MCF 10A (cell line): ENCODE data around the gene ANTKMT. TPM values are rescaled to one million over a fixed set of nuclear protein-coding genes. Genes with fewer than 3 reads are reported as not detected.

Source experiments
- BruUV-seq: library from RNA; stranded (reverse); fragments of 400-500 nt; replicated peaks from 2 replicates; lab custom pipeline; 2021; lab: Mats Ljungman, UMichigan
- CTCF ChIA-PET: fragments of 300-600 bp; sonication (Branson Sonifier 250); formaldehyde crosslinking; extraction: SDS; loops from one replicate; lab custom pipeline; 2021; ENCODE audit warnings: antibody characterized with exemption, inconsistent platforms; lab: Yijun Ruan, JAX
- POLR2A ChIA-PET: fragments of 300-600, 350-650 bp; sonication (Branson Sonifier 250); formaldehyde crosslinking; extraction: SDS; loops from one replicate; lab custom pipeline; 2020; ENCODE audit warnings: antibody characterized with exemption, inconsistent platforms; lab: Yijun Ruan, JAX
- DNase-seq: peaks from one replicate; pipeline ENCODE4 v3.0.0-alpha.2; 2018; ENCODE audit not compliant: unreplicated experiment
- H3K27ac Mint-ChIP-seq: one replicate; pipeline ENCODE4 v1.8.0; 2022; ENCODE audit warnings: mild to moderate bottlenecking, low read depth, mixed read lengths; ENCODE audit not compliant: unreplicated experiment
- H3K27me3 Mint-ChIP-seq: one replicate; pipeline ENCODE4 v1.8.0; 2022; ENCODE audit warnings: mixed read lengths; ENCODE audit not compliant: insufficient read depth, unreplicated experiment
- H3K36me3 Mint-ChIP-seq: one replicate; pipeline ENCODE4 v1.8.0; 2022; ENCODE audit warnings: mild to moderate bottlenecking, moderate library complexity, mixed read lengths; ENCODE audit not compliant: insufficient read depth, unreplicated experiment
- H3K4me1 Mint-ChIP-seq: one replicate; pipeline ENCODE4 v1.8.0; 2022; ENCODE audit warnings: mixed read lengths; ENCODE audit not compliant: insufficient read depth, unreplicated experiment
- H3K4me3 Mint-ChIP-seq: one replicate; pipeline ENCODE4 v1.8.0; 2022; ENCODE audit warnings: mild to moderate bottlenecking, moderate library complexity, mixed read lengths; ENCODE audit not compliant: unreplicated experiment
- H3K9me3 Mint-ChIP-seq: one replicate; pipeline ENCODE4 v1.8.0; 2022; ENCODE audit warnings: mixed read lengths; ENCODE audit not compliant: unreplicated experiment
- intact Hi-C: fragments of 100-400 bp; cut with micrococcal nuclease; formaldehyde crosslinking; loops from 2 replicates; pipeline ENCODE4 v1.14.1; 2022
- total RNA-seq: library from RNA; stranded (reverse); gene quantifications from 2 replicates; pipeline ENCODE4 v1.2.3, GENCODE V29; 2022
- TF ChIP-seq, protein P1 (sequence below): fragments of 200-600 bp; IDR thresholded peaks from one replicate; pipeline ENCODE4 v1.8.0; 2022; ENCODE audit warnings: antibody characterized with exemption, mild to moderate bottlenecking; ENCODE audit not compliant: unreplicated experiment

Gene ANTKMT
- total RNA-seq, 1 experiment from 2014 or later: 54.7 TPM

- intact Hi-C loops: loop anchor here (5.0 kb wide), 1 partner anchor 62 kb away; the partner anchor contains the start of genes CHTF18 and RPUSD1
- H3K9me3 Mint-ChIP-seq: no peaks in the 10 kb centered on the region
- no peak overlapping the region for H3K27ac Mint-ChIP-seq
- H3K36me3 Mint-ChIP-seq: peaks cover 38% of the 10 kb centered on the region
- no peak for DNase-seq
- ChIA-PET CTCF (interaction anchor here (0.8 to 2.3 kb wide), 4 partner anchors 13 to 378 kb away, joined by 3 to 9 read pairs (median 5); no protein-coding TSS in a partner anchor), POLR2A (interaction anchor here (1.2 to 9.6 kb wide), 7 partner anchors 11 to 89 kb away, joined by 3 to 124 read pairs (median 6); partner anchors contain the start of genes CIAO3, METRN, METTL26 and STUB1)
- H3K4me1 Mint-ChIP-seq: no peaks in the 10 kb centered on the region
- no TSS peak for BruUV-seq
- TF ChIP-seq, protein P1, sequence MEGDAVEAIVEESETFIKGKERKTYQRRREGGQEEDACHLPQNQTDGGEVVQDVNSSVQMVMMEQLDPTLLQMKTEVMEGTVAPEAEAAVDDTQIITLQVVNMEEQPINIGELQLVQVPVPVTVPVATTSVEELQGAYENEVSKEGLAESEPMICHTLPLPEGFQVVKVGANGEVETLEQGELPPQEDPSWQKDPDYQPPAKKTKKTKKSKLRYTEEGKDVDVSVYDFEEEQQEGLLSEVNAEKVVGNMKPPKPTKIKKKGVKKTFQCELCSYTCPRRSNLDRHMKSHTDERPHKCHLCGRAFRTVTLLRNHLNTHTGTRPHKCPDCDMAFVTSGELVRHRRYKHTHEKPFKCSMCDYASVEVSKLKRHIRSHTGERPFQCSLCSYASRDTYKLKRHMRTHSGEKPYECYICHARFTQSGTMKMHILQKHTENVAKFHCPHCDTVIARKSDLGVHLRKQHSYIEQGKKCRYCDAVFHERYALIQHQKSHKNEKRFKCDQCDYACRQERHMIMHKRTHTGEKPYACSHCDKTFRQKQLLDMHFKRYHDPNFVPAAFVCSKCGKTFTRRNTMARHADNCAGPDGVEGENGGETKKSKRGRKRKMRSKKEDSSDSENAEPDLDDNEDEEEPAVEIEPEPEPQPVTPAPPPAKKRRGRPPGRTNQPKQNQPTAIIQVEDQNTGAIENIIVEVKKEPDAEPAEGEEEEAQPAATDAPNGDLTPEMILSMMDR: no peak
- no peak overlapping the region for H3K4me3 Mint-ChIP-seq
- no peaks in the 10 kb centered on the region for H3K27me3 Mint-ChIP-seq
These were observed 4.1 kb downstream of the ANTKMT start for GRCh38 chr16:725041-725376.

DNA sequence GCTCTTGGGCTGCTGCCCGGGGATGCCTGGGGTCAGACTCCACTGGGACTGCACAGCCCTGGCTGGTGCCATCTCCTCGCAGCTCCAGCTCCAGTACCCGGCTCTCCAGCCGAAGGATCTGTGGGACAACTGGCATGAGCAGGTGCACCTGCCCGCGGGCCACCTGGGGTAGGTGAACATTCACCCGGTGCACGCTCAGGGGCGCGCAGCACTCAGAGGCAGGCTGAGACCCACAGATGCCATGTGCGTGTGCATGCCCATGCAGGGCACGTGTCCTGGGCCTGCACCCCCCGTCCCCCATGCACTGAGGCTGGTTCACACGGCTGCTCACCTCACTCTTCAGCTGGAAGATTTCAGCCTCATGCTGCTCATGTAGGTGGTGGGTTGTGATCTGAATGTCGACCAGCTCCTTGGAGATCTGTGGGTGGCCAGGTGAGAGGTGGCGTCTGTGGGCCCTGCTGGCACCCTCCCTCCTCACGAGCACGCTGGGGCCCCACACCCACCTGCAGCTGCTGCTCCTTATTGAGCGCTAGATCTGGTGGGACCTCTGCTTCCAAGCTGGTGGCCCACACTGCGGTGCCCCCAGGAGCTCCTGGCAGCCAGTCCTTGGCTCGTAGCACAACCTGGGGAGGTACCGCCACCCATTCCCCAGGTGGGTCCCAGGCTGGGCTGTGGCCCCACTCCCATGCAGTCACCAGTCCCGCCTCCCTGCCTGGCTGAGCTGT, 4.7 kb downstream of the ANTKMT start:
- Mint-ChIP-seq H3K27me3 (no peaks in the 10 kb centered on the region), H3K27ac (no peak overlapping the region), H3K4me1 (no peaks in the 10 kb centered on the region), H3K36me3 (peaks cover 37% of the 10 kb centered on the region), H3K9me3 (no peaks in the 10 kb centered on the region), H3K4me3 (peak overlapping the region; percentile 65)
- intact Hi-C loops: loop anchor here (5.0 kb wide), 1 partner anchor 62 kb away; the partner anchor contains the start of genes CHTF18 and RPUSD1
- CTCF ChIA-PET: interaction anchor here (0.6 to 2.3 kb wide), 9 partner anchors 10 to 377 kb away, joined by 3 to 9 read pairs (median 3); no protein-coding TSS in a partner anchor
- no peak for DNase-seq
- TF ChIP-seq, protein P1: no peak
- no TSS peak for BruUV-seq
- POLR2A ChIA-PET: interaction anchor here (0.5 to 9.6 kb wide), 14 partner anchors 12 to 89 kb away, joined by 3 to 124 read pairs (median 4); partner anchors contain the start of genes CIAO3, METRN, METTL26 and MSLN

DNA sequence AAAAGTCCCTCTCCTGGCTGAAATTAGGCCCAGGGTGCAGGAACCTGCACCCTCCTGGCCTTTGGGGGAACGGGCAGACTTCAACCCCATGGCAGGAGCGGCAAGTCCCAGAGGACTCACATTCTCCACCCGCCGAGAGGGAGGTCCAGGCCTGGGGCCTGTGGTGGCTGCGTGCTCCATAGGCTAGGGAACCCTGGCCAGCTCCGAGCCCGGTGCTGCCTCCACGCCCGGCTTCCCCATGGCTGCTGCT, 5.2 kb downstream of the ANTKMT start:
- peaks cover 37% of the 10 kb centered on the region for H3K36me3 Mint-ChIP-seq
- TF ChIP-seq, protein P1: no peak
- POLR2A ChIA-PET: interaction anchor here (0.5 to 9.6 kb wide), 14 partner anchors 11 to 78 kb away, joined by 3 to 124 read pairs (median 4); partner anchors contain the start of genes CIAO3, METRN, MSLN and STUB1

More for the DNA sequence above, 5.2 kb downstream of the ANTKMT start:
- Mint-ChIP-seq H3K4me3 (peak overlapping the region; percentile 65), H3K4me1 (no peaks in the 10 kb centered on the region), H3K27ac (no peak overlapping the region), H3K27me3 (no peaks in the 10 kb centered on the region), H3K9me3 (no peaks in the 10 kb centered on the region)
- CTCF ChIA-PET: interaction anchor here (0.6 to 1.6 kb wide), 6 partner anchors 10 to 1704 kb away, joined by 3 to 5 read pairs (median 3); no protein-coding TSS in a partner anchor
- no TSS peak for BruUV-seq
- DNase-seq: no peak
- intact Hi-C loops: loop anchor here (5.0 kb wide), 1 partner anchor 61 kb away; the partner anchor contains the start of genes CHTF18 and RPUSD1
